ENCODE results near the gene CACNA2D3. TPM values are rescaled to one million over a fixed set of nuclear protein-coding genes. Genes with fewer than 3 reads are reported as not detected.
A peak's percentile ranks its signal among the peaks of the same experiment; 100 is the strongest.

The CACNA2D3 gene
- total RNA-seq, 1 donor from 2014 or later: not detected

DNA sequence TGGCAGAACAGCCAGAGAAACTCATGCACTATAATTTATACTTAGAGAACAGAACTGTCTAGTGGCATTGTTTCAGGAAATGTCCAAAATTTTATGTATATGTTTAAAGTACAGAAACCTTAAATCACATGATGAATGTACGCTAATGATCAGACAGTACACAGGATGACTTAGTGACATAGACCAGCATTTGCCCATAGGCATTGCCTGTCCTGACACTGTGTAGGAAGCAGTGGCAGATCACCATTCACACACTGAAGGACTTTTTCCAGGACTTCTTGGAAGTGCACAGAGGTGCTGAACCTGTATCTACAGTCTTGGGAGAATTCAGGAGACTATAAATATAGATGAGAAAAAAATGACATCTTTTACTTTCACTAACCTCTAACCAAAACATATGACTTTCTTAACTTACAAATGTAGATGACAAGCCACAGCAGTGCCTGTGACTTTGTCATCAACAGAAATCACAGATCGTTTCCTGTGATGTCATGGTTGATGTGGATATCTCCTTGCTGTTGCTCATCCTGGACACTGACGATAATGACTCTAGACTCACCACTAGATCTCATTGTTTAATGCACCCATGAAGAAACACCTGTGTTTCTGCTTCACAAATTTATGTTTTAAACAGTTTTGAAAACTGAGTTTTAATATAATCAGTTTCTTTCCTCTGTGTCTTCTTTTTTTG is 183.2 kb downstream of the CACNA2D3 start:
- Histone ChIP-seq H3K9ac (no peak overlapping the region), H2AFZ (replicated peaks) (no peak overlapping the region), H3K4me3 (no peak overlapping the region), H3F3A (ENCODE audit: low read depth) (no peaks in the 10 kb centered on the region), H3K4me2 (no peak overlapping the region), H3K79me2 (ENCODE audit: low read depth) (no peaks in the 10 kb centered on the region), H3K27me3 (peaks cover 54% of the 10 kb centered on the region), H3K9me3 (ENCODE audit: low read depth) (no peaks in the 10 kb centered on the region), H3K4me1 (peaks cover 35% of the 10 kb centered on the region), H4K20me1 (ENCODE audit: low read depth) (peaks cover 11% of the 10 kb centered on the region), H3K27ac (no peak overlapping the region), H3K36me3 (no peaks in the 10 kb centered on the region)
- TF ChIP-seq EZH2phosphoT487 (IDR thresholded peaks at IDR 0.05) (no peak), EZH2 (IDR thresholded peaks at IDR 0.05) (no peak)
- TF ChIP-seq, protein P1, sequence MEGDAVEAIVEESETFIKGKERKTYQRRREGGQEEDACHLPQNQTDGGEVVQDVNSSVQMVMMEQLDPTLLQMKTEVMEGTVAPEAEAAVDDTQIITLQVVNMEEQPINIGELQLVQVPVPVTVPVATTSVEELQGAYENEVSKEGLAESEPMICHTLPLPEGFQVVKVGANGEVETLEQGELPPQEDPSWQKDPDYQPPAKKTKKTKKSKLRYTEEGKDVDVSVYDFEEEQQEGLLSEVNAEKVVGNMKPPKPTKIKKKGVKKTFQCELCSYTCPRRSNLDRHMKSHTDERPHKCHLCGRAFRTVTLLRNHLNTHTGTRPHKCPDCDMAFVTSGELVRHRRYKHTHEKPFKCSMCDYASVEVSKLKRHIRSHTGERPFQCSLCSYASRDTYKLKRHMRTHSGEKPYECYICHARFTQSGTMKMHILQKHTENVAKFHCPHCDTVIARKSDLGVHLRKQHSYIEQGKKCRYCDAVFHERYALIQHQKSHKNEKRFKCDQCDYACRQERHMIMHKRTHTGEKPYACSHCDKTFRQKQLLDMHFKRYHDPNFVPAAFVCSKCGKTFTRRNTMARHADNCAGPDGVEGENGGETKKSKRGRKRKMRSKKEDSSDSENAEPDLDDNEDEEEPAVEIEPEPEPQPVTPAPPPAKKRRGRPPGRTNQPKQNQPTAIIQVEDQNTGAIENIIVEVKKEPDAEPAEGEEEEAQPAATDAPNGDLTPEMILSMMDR (IDR thresholded peaks at IDR 0.05): no peak
- Mint-ChIP-seq H3K4me3 (no peak overlapping the region), H3K27ac (no peak overlapping the region), H3K36me3 (no peaks in the 10 kb centered on the region), H3K4me1 (peaks cover 57% of the 10 kb centered on the region), H3K27me3 (ENCODE audit: insufficient read depth, low read depth) (peaks cover 4% of the 10 kb centered on the region), H3K9me3 (no peaks in the 10 kb centered on the region)
- no peak for DNase-seq (ENCODE audit: low spot score)

DNA sequence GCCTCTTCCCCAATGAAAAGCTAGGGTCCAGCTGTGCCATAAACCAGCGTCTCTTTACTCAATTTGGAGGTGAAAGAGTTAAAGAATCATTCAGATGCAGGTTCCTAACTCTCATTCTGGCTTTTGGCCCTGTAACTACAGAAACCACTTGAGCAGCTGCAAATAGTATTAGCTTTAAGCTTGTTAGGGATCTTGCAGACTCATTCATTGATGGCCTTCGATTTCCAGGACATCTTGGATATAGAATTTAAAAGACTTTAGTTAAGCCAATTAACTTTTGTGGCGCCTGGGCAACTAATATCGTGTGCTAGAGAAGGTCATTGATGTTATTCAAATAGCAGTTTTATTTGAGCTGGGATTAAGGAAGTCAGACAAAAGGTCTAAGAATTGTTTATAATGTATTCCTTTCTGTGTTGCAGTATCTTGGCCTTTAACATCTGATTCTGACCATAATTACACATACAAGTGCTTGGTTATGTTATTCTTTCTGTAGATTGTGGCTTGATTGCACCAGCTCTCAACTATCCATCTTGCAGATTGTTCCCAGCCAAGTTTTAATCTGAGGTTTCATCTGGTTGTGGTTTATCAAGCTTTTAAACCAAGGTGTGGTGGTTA is 185.3 kb downstream of the CACNA2D3 start:
- H3K27me3 Mint-ChIP-seq (ENCODE audit: insufficient read depth, low read depth): peaks cover 7% of the 10 kb centered on the region
- no peaks in the 10 kb centered on the region for H3K79me2 ChIP-seq (ENCODE audit: low read depth)
- peaks cover 35% of the 10 kb centered on the region for H3K4me1 ChIP-seq
- peak overlapping the region; percentile 3 for H3K4me2 ChIP-seq
- H3K4me3 Mint-ChIP-seq: no peak overlapping the region
- no peak overlapping the region for H3K27ac ChIP-seq
- H3K9me3 Mint-ChIP-seq: no peaks in the 10 kb centered on the region
- H3F3A ChIP-seq (ENCODE audit: low read depth): no peaks in the 10 kb centered on the region
- no peaks in the 10 kb centered on the region for H3K36me3 Mint-ChIP-seq
- no peak overlapping the region for H3K9ac ChIP-seq
- peak; percentile 72 for TF ChIP-seq EZH2phosphoT487 (IDR thresholded peaks at IDR 0.05)
- TF ChIP-seq, protein P1 (IDR thresholded peaks at IDR 0.05): no peak
- peaks cover 68% of the 10 kb centered on the region for H3K4me1 Mint-ChIP-seq
- no peak overlapping the region for H3K4me3 ChIP-seq
- H3K27me3 ChIP-seq: peaks cover 56% of the 10 kb centered on the region
- peak; percentile 50 for DNase-seq (ENCODE audit: low spot score)
- no peaks in the 10 kb centered on the region for H3K36me3 ChIP-seq
- H3K9me3 ChIP-seq (ENCODE audit: low read depth): no peaks in the 10 kb centered on the region
- H2AFZ ChIP-seq (replicated peaks): no peak overlapping the region
- H3K27ac Mint-ChIP-seq: peak overlapping the region; percentile 42
- H4K20me1 ChIP-seq (ENCODE audit: low read depth): peaks cover 11% of the 10 kb centered on the region

DNA sequence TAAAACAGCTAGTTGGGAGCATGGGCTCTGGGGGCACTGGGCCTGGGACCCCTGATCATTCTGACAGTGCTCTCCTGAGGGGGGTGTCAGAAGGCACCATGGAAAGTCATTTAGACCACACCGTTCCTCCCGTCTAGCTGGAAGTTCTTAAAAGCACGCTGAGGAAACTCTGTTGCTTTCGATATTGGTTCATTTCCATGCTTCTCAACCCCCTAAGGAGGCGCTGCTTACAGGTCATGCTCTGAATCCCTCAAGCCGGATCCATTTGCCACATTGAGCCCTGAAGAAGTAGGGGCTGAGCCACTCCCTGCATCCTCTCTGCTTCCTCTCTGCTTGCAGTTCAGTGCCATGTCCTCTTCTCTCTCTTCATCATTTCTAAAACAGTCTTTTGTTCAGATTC is 187.2 kb downstream of the CACNA2D3 start:
- no peak overlapping the region for H3K4me3 ChIP-seq
- H3K4me1 ChIP-seq: peaks cover 21% of the 10 kb centered on the region
- Mint-ChIP-seq H3K9me3 (peaks cover 3% of the 10 kb centered on the region), H3K4me3 (no peak overlapping the region), H3K27me3 (ENCODE audit: insufficient read depth, low read depth) (peaks cover 7% of the 10 kb centered on the region), H3K27ac (peak overlapping the region; percentile 24), H3K36me3 (no peaks in the 10 kb centered on the region), H3K4me1 (peaks cover 56% of the 10 kb centered on the region)
- H3K36me3 ChIP-seq: no peaks in the 10 kb centered on the region
- TF ChIP-seq EZH2 (IDR thresholded peaks at IDR 0.05) (no peak), EZH2phosphoT487 (IDR thresholded peaks at IDR 0.05) (no peak)
- TF ChIP-seq, protein P1 (IDR thresholded peaks at IDR 0.05): no peak
- H3F3A ChIP-seq (ENCODE audit: low read depth): no peaks in the 10 kb centered on the region
- no peak overlapping the region for H3K27ac ChIP-seq
- H3K27me3 ChIP-seq: peaks cover 55% of the 10 kb centered on the region
- peak; percentile 14 for DNase-seq (ENCODE audit: low spot score)
- no peaks in the 10 kb centered on the region for H3K9me3 ChIP-seq (ENCODE audit: low read depth)
- H3K4me2 ChIP-seq: peak overlapping the region; percentile 28
- H3K79me2 ChIP-seq (ENCODE audit: low read depth): no peaks in the 10 kb centered on the region
- H3K9ac ChIP-seq: no peak overlapping the region
- H4K20me1 ChIP-seq (ENCODE audit: low read depth): peaks cover 11% of the 10 kb centered on the region
- H2AFZ ChIP-seq (replicated peaks): no peak overlapping the region
